ENCODE data around the gene VTCN1. TPM values are rescaled to one million over a fixed set of nuclear protein-coding genes. Genes with fewer than 3 reads are reported as not detected.

The VTCN1 gene
- total and polyA plus RNA-seq, 2 of the 13 experiments (the other 11 are each of a cell fraction or from before 2014, with no cell fraction given): not detected

- no peak overlapping the region for H3K4me2 ChIP-seq (ENCODE audit: low read depth, low read length)
- H3K4me1 ChIP-seq (ENCODE audit: insufficient read depth, low read length): no peaks in the 10 kb centered on the region
- WGBS (ENCODE audit: low lambda C conversion rate): 25% methylated on average over 6 of the region's 6 CpGs
- BruUV-seq (replicated peaks): no TSS peak
- DNase-seq (ENCODE audit: low spot score) (no peak), FAIRE-seq (no peak), ATAC-seq (no peak)
- no peak overlapping the region for H3K27ac ChIP-seq (ENCODE audit: extremely low read length, insufficient read depth, low read length)
- intact Hi-C loops (cut with micrococcal nuclease; ENCODE audit: unreplicated experiment) (no loop called here), in situ Hi-C loops (cut with HindIII; ENCODE audit: extremely low pct_ligation_motif_present, low pct_unique_long_range_greater_than_20kb) (no loop called here)
- H3K36me3 ChIP-seq (replicated peaks in 1 of 2; ENCODE audit: control insufficient read depth in 1 of 2, insufficient read depth in 2 of 2, low read length in 2 of 2): no peaks in the 10 kb centered on the region
- TF ChIP-seq XRCC5 (optimal IDR thresholded peaks at IDR 0.05; ENCODE audit: low read length): no peak
- no peak for TF ChIP-seq SNRNP70 (IDR thresholded peaks at IDR 0.05; ENCODE audit: low read depth, low read length)
- no peak for TF ChIP-seq HCFC1 (IDR thresholded peaks at IDR 0.05; ENCODE audit: low read depth, low read length)
- TF ChIP-seq ZHX1 (CRISPR knock-in tag; IDR thresholded peaks at IDR 0.05; ENCODE audit: low read depth): no peak
- TF ChIP-seq TAF15 (IDR thresholded peaks at IDR 0.05; ENCODE audit: low read depth, low read length, poor library complexity, severe bottlenecking): no peak
- TF ChIP-seq ZBTB21 (CRISPR knock-in tag; IDR thresholded peaks at IDR 0.05): no peak
- TF ChIP-seq ZNF503 (CRISPR knock-in tag; IDR thresholded peaks at IDR 0.05): no peak
- H2AFZ ChIP-seq (ENCODE audit: low read length): no peak overlapping the region
- no peaks in the 10 kb centered on the region for H3K79me2 ChIP-seq (ENCODE audit: insufficient read depth, low read length)
- ChIA-PET CTCF (ENCODE audit: low intra/inter-chr PET ratio, low total read pairs) (no interaction called here), POLR2A (no interaction called here)
- no peaks in the 10 kb centered on the region for H4K20me1 ChIP-seq (ENCODE audit: insufficient read depth, low read length)
- no peaks in the 10 kb centered on the region for H3K27me3 ChIP-seq (ENCODE audit: control insufficient read depth in 1 of 2, insufficient read depth in 2 of 2, low read length in 2 of 2)
- no peak overlapping the region for H3K4me3 ChIP-seq (replicated peaks in 1 of 3; ENCODE audit: insufficient read depth in 1 of 3, low read depth in 2 of 3, low read length in 3 of 3)
- H3K9ac ChIP-seq (ENCODE audit: insufficient read depth, low read depth, low read length): no peak overlapping the region
- H3K9me3 ChIP-seq (ENCODE audit: low read length): no peaks in the 10 kb centered on the region
Measured at GRCh38 chr1:117162816-117163215, 47.9 kb downstream of the VTCN1 start.

Measured in HepG2 (cell line).